GM18499 (cell line): ENCODE results near the gene ERGIC1.

Experiments used
- ATAC-seq: cut with Tn5 transposase; IDR thresholded peaks from one replicate; pipeline ENCODE4 v1.9.1; 2021; ENCODE audit warnings: moderate number of reproducible peaks; ENCODE audit not compliant: insufficient read depth, unreplicated experiment

Gene ERGIC1

GRCh38 chr5:172910828-172911627 is 77.0 kb downstream of the ERGIC1 start:
- ATAC-seq, result no peak

GRCh38 chr5:172911628-172911880 is 77.5 kb downstream of the ERGIC1 start:
- ATAC-seq, result no peak

- no peak for ATAC-seq
Measured at GRCh38 chr5:172911976-172912375, 77.9 kb downstream of the ERGIC1 start.

GRCh38 chr5:172913117-172913850 is 79.2 kb downstream of the ERGIC1 start:
- no peak for ATAC-seq

- no peak for ATAC-seq
Measured at GRCh38 chr5:172915514-172915913, 81.5 kb downstream of the ERGIC1 start.

GRCh38 chr5:172918421-172919371 is 84.6 kb downstream of the ERGIC1 start:
- no peak for ATAC-seq

GRCh38 chr5:172919525-172920446 is 85.7 kb downstream of the ERGIC1 start:
- ATAC-seq, result no peak

- no peak for ATAC-seq
Measured at GRCh38 chr5:172920447-172920849, 86.4 kb downstream of the ERGIC1 start.

- ATAC-seq, result no peak
Measured at GRCh38 chr5:172920995-172921394, 86.9 kb downstream of the ERGIC1 start.

- ATAC-seq, result no peak
Measured at GRCh38 chr5:172921906-172922305, 87.9 kb downstream of the ERGIC1 start.

- no peak for ATAC-seq
Measured at GRCh38 chr5:172923539-172923938, 89.5 kb downstream of the ERGIC1 start.

GRCh38 chr5:172925336-172925948 is 91.4 kb downstream of the ERGIC1 start:
- no peak for ATAC-seq

GRCh38 chr5:172926008-172926523 is 92.0 kb downstream of the ERGIC1 start:
- ATAC-seq, result no peak

GRCh38 chr5:172926796-172927195 is 92.7 kb downstream of the ERGIC1 start:
- ATAC-seq, result no peak

GRCh38 chr5:172929371-172929838 is 95.4 kb downstream of the ERGIC1 start:
- no peak for ATAC-seq

- ATAC-seq, result no peak
Measured at GRCh38 chr5:172931001-172931536, 97.0 kb downstream of the ERGIC1 start.

GRCh38 chr5:172932313-172933017 is 98.4 kb downstream of the ERGIC1 start:
- no peak for ATAC-seq

- ATAC-seq, result no peak
Measured at GRCh38 chr5:172933238-172933637, 99.2 kb downstream of the ERGIC1 start.
